Daoy (cell line): Measurements from ENCODE around the gene PROCA1. TPM values are rescaled to one million over a fixed set of nuclear protein-coding genes. Genes with fewer than 3 reads are reported as not detected.
"Not testable (repeated sequence)": the region's sequence is repeated elsewhere in the genome, so short reads cannot be mapped to it uniquely, and the experiment has no call there.

ENCODE experiments used
- DNase-seq: peaks from one replicate; pipeline ENCODE4 v3.0.0-alpha.2; 2015; ENCODE audit warnings: low read depth
- total RNA-seq: library from RNA; depleted of rRNA; stranded (reverse); fragments of >200 nt; shearing (Covaris generic); gene quantifications from 2 replicates; pipeline ENCODE4 v1.2.3, GENCODE V29; 2014; rRNA removed

Gene PROCA1
- total RNA-seq, 1 experiment from 2014 or later, result 0.23 TPM

GRCh38 chr17:28669918-28670317 lies 41.8 kb downstream of the PROCA1 start:
- DNase-seq, result no peak

DNA sequence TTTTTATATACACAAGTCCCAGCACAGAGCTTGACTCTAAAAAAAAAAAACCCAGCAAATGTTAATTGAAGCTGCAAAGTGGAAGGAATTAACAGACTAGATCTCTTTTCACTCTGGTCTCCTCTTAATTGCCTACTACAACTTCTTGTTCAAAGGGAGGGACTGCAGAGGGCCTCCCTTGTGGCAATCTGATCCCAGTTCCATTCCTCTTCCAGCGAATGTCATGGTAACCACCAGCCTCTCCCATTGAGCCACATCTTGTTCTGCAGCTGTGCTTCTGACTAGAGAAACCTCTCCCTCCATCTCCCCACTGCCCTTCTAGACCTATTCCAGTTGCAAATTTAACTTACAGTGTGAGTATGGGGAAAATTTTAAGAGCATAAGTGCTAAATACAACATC lies 43.8 kb downstream of the PROCA1 start:
- DNase-seq, result no peak

GRCh38 chr17:28665994-28666393 lies 45.7 kb downstream of the PROCA1 start:
- DNase-seq, result no peak

DNA sequence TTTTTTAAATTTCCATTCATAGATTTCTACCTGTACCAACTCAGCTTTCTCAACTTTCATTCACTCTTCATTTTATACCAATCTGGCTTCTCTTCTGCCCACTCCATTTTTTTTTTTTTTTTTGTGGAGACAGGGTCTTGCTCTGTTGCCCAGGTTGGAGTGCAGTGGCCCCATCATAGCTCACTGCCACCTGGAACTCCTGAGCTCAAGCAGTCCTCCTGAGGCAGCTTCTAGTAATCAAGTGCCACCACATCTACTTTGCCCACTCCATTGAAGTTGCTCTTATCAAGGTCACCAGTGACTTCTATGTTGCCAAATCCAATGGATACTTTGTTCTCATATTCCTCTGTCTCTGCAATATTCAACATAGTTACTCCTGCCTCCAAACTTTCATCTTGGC lies 48.0 kb downstream of the PROCA1 start:
- no peak for DNase-seq

GRCh38 chr17:28662527-28662829 lies 49.2 kb downstream of the PROCA1 start:
- no peak for DNase-seq

DNA sequence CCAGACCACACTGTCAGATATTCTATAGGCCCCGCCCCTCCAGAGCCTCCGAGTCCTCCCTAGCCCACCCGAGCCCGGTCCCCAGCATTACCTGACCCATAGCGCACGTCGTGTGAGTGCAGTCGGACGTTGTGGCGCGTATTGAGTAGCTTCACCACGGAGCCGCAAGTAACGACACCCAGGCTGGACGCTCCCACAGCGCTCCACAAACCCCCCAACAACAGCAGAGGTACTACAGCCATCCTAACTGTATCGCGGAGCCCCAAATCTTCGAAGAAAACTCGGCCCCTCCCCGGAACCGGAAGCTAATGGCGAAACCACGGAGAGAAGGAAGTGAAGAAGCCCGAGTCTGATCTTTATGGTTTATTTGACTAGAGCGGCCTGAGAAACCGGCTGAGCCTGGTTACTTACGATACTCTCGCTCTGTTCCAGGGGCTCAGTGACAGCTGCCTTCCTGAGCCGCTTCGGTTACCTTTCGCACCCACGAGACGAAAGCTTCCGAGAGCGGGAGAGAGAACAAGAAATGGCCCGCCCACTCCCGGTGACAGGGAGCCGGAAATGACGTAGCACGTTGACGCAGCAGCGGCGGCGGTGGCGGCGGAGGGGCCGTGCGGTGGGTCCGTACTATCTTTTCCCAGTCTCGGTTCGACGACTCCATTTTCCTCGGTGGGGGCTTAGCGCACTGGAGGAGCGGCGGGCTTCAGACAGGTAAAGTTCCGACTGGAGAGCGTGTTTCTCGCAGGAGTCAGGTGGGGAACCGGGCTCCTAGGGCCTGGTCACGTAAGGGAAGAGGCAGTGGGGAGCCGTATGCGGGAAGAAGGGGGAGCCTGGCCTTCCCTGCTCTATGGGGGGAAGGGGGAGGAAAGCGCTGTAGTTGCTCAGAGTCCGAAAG lies 49.8 kb downstream of the PROCA1 start, which contains the start of the genes SDF2 and SUPT6H:
TSS of gene SDF2 (minus strand) at position 272 of the 892 bp plus-strand sequence. CDS start at position 242, 30 bp downstream.
TSS of gene SUPT6H (plus strand) at position 571 of the 892 bp plus-strand sequence. CDS start 11,197 bp downstream, outside the sequence.
- DNase-seq, result peak; percentile 93

- not testable (repeated sequence) for DNase-seq
Observed at GRCh38 chr17:28659497-28659881, 52.2 kb downstream of the PROCA1 start.

DNA sequence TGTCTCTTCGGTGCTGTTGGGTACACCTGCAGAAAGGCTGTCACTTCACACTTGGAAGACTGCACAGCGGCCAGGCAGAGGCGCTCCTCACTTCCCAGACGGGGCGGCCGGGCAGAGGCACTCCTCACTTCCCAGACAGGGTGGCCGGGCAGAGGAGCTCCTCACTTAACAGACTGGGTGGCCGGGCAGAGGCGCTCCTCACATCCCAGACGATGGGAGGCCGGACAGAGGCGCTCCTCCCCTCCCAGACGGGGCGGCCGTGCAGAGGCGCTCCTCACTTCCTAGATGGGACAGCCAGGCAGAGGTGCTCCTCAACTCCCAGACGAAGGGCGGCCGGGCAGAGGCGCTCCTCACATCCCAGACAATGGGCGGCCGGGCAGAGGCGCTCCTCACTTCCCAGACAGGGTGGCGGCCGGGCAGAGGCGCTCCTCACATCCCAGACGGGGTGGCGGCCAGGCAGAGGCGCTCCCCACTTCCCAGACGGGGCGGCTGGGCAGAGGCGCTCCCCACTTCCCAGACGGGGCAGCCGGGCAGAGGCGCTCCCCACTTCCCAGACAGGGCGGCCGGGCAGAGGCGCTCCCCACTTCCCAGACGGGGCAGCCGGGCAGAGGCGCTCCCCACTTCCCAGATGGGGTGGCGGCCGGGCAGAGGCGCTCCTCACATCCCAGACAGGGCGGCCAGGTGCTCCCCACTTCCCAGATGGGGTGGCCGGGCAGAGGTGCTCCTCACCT lies 52.8 kb downstream of the PROCA1 start:
- not testable (repeated sequence) for DNase-seq

DNA sequence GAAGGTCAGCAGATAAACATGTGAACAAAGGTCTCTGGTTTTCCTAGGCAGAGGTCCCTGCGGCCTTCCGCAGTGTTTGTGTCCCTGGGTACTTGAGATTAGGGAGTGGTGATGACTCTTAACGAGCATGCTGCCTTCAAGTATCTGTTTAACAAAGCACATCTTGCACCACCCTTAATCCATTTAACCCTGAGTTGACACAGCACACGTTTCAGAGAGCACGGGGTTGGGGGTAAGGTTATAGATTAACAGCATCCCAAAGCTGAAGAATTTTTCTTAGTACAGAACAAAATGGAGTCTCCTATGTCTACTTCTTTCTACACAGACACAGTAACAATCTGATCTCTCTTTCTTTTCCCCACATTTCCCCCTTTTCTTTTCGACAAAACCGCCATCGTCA lies 53.3 kb downstream of the PROCA1 start:
- not testable (repeated sequence) for DNase-seq

GRCh38 chr17:28657756-28658155 lies 53.9 kb downstream of the PROCA1 start:
- DNase-seq, result peak; percentile 17

GRCh38 chr17:28655160-28655559 lies 56.5 kb downstream of the PROCA1 start:
- no peak for DNase-seq

Other genes with a start within 250 kb of the PROCA1 start
- gene SLC13A2, start 238.2 kb downstream of the PROCA1 start, total RNA-seq, result not detected in 2 replicates
- gene FOXN1, start 205.5 kb downstream of the PROCA1 start, total RNA-seq, result not detected in 2 replicates
- gene UNC119, start 159.3 kb downstream of the PROCA1 start, total RNA-seq, result 17.8 and 25.4 TPM in 2 replicates
- 44.9 and 49.1 TPM in 2 replicates for gene PIGS, start 140.4 kb downstream of the PROCA1 start, total RNA-seq
- 1.3 and 2.4 TPM in 2 replicates for gene ALDOC, start 135.0 kb downstream of the PROCA1 start, total RNA-seq
- gene SPAG5, start 112.9 kb downstream of the PROCA1 start, total RNA-seq, result 134 and 173 TPM in 2 replicates
- 9.1 and 11.4 TPM in 2 replicates for gene RSKR, start 97.7 kb downstream of the PROCA1 start, total RNA-seq
- 64.9 and 65.8 TPM in 2 replicates for gene BLTP2, start 66.7 kb downstream of the PROCA1 start, total RNA-seq
- 67.6 and 68.2 TPM in 2 replicates for gene SDF2, start 50.0 kb downstream of the PROCA1 start, total RNA-seq
- 28.4 and 38.2 TPM in 2 replicates for gene SUPT6H, start 49.7 kb downstream of the PROCA1 start, total RNA-seq
- 243 and 290 TPM in 2 replicates for gene RAB34, start 6.0 kb upstream of the PROCA1 start, total RNA-seq
- gene RPL23A, start 8.1 kb upstream of the PROCA1 start, total RNA-seq, result 697 and 1,346 TPM in 2 replicates
- gene TLCD1, start 14.3 kb upstream of the PROCA1 start, total RNA-seq, result 1.3 and 2.4 TPM in 2 replicates
- 2.9 and 10.2 TPM in 2 replicates for gene NEK8, start 16.9 kb upstream of the PROCA1 start, total RNA-seq
- 20.4 and 23.7 TPM in 2 replicates for gene TRAF4, start 32.1 kb upstream of the PROCA1 start, total RNA-seq
- gene FAM222B, start 130.9 kb upstream of the PROCA1 start, total RNA-seq, result 2.3 and 3.1 TPM in 2 replicates
- gene ERAL1, start 143.1 kb upstream of the PROCA1 start, total RNA-seq, result 26.4 and 38.4 TPM in 2 replicates
- gene FLOT2, start 185.8 kb upstream of the PROCA1 start, total RNA-seq, result 18.5 and 24.9 TPM in 2 replicates
- 10.9 and 12.4 TPM in 2 replicates for gene DHRS13, start 191.2 kb upstream of the PROCA1 start, total RNA-seq
- 18.0 and 29.1 TPM in 2 replicates for gene PHF12, start 239.6 kb upstream of the PROCA1 start, total RNA-seq